ENCODE data around the gene PAPPA2.

PAPPA2 gene

DNA sequence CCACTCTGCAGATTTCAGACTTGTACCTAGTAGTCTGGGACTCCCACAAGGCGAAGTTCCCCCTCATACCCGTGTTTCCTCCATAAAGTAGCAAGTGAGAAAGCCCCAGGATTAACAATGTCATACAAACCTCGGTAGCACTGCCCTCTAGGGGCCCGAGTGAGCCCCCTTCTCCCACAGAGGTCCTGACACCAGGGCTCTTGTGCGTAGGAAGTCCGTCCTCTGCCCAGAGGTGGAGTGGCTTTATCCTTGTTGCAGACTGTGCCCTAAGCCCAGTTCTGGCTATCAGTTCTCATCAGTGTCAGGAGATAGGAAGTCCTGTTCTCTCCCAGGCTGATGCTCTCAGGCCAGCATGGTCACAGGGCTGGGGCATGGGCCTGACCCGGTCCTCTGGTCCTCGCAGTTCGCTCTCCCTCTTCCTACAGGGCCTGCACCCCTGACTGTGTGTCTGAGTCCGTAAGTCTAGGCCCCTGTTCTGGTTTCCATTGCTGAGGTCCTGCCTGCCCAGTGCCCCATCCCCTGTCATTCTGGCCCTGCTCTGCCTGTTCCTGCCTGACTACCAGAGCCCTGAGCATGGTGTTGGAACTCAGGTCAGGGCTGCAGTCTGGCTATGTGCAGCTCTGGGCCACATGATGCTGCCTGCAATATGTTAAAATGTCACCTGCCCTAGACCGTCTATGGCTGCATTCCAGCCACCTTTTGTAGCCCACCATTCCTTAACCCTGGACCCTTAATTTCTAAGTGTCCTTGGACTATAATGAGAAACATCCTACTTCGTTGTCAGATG lies 416.0 kb downstream of the PAPPA2 start:
- TF ChIP-seq ZNF521 (tag by site-specific recombination; IDR thresholded peaks at IDR 0.05) (no peak), ZFP69B (tag by site-specific recombination; IDR thresholded peaks at IDR 0.05) (no peak), HOXC10 (CRISPR knock-in tag; IDR thresholded peaks at IDR 0.05) (no peak), ZNF670 (tag by site-specific recombination; IDR thresholded peaks at IDR 0.05; ENCODE audit: low read depth) (no peak), ZNF2 (tag by site-specific recombination; IDR thresholded peaks at IDR 0.05) (no peak), GLIS2 (tag by site-specific recombination; IDR thresholded peaks at IDR 0.05) (no peak), ZNF350 (tag by site-specific recombination; IDR thresholded peaks at IDR 0.05) (no peak), ZNF324 (tag by site-specific recombination; IDR thresholded peaks at IDR 0.05) (no peak), KLF9 (tag by site-specific recombination; IDR thresholded peaks at IDR 0.05; ENCODE audit: low read depth) (no peak), ZNF830 (tag by site-specific recombination; IDR thresholded peaks at IDR 0.05; ENCODE audit: low read depth) (no peak), ZNF175 (tag by site-specific recombination; IDR thresholded peaks at IDR 0.05) (no peak)
- TF ChIP-seq, protein P1, sequence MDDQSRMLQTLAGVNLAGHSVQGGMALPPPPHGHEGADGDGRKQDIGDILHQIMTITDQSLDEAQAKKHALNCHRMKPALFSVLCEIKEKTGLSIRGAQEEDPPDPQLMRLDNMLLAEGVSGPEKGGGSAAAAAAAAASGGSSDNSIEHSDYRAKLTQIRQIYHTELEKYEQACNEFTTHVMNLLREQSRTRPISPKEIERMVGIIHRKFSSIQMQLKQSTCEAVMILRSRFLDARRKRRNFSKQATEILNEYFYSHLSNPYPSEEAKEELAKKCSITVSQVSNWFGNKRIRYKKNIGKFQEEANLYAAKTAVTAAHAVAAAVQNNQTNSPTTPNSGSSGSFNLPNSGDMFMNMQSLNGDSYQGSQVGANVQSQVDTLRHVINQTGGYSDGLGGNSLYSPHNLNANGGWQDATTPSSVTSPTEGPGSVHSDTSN (CRISPR knock-in tag; IDR thresholded peaks at IDR 0.05): no peak
- TF ChIP-seq, protein P2, sequence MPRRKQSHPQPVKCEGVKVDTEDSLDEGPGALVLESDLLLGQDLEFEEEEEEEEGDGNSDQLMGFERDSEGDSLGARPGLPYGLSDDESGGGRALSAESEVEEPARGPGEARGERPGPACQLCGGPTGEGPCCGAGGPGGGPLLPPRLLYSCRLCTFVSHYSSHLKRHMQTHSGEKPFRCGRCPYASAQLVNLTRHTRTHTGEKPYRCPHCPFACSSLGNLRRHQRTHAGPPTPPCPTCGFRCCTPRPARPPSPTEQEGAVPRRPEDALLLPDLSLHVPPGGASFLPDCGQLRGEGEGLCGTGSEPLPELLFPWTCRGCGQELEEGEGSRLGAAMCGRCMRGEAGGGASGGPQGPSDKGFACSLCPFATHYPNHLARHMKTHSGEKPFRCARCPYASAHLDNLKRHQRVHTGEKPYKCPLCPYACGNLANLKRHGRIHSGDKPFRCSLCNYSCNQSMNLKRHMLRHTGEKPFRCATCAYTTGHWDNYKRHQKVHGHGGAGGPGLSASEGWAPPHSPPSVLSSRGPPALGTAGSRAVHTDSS (tag by site-specific recombination; IDR thresholded peaks at IDR 0.05): no peak
- TF ChIP-seq, protein P3, sequence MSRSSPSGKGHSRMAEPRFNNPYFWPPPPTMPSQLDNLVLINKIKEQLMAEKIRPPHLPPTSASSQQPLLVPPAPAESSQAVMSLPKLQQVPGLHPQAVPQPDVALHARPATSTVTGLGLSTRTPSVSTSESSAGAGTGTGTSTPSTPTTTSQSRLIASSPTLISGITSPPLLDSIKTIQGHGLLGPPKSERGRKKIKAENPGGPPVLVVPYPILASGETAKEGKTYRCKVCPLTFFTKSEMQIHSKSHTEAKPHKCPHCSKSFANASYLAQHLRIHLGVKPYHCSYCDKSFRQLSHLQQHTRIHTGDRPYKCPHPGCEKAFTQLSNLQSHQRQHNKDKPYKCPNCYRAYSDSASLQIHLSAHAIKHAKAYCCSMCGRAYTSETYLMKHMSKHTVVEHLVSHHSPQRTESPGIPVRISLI (tag by site-specific recombination; IDR thresholded peaks at IDR 0.05): no peak
- Histone ChIP-seq H3K4me1 (ENCODE audit: control insufficient read depth, insufficient read depth, low read length) (no peaks in the 10 kb centered on the region), H3K27ac (ENCODE audit: extremely low read depth, low read depth, low read length) (no peak overlapping the region), H3K9me3 (ENCODE audit: control insufficient read depth, insufficient read depth, low read depth, low read length) (no peaks in the 10 kb centered on the region), H3K4me3 (ENCODE audit: low read depth, low read length) (no peak overlapping the region), H3K36me3 (ENCODE audit: control insufficient read depth in 2 of 2, insufficient read depth in 1 of 2, low read length in 2 of 2) (no peaks in the 10 kb centered on the region)
- ChIA-PET CTCF (interaction anchor here (0.7 to 1.6 kb wide), 4 partner anchors 27 to 1727 kb away, joined by 3 to 4 read pairs (median 3); no protein-coding TSS in a partner anchor), POLR2A (no interaction called here)

DNA sequence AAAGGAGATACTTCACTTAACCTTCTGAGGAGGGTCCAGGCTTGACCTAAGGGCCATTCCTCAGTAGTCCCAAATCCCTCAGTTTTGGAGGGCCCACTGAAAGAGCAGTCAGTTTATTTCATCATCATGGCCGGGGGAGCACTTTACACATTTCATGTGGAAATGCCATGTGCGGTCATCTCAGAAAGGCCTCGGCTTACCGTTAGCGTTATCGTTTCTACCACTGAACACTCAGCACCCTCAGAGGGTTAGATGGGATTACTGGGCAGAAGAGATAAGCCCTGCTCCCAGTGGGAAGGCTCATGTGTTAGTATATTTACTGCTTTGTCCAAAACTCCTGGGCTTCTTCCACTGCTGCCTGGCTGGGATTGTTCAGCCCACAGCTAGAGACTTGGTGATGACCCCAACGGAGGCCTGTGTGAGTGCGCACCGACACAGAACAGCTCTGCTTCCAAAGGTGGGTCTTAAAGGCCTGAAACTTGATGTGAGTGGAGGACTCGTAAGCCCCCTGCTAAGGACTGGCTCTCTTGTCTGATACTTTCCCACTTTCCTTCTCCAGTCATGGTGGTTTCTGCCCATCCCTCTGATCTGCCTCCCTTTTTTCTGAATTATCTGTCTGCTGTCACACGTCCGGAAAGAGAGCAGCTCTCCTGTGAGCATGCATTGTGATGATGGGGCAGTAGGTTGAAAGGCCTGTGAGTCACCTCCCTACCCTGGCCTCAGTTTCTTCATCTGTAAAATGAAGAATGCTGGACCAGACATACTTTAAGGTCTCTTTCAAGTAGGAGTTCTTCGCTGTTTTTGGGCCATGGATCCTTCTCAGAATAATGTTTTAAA lies 417.0 kb downstream of the PAPPA2 start:
- ChIA-PET POLR2A (no interaction called here), CTCF (interaction anchor here (0.6 to 2.7 kb wide), 25 partner anchors 8 to 1728 kb away, joined by 3 to 41 read pairs (median 4); no protein-coding TSS in a partner anchor)
- Histone ChIP-seq H3K9me3 (ENCODE audit: control insufficient read depth, insufficient read depth, low read depth, low read length) (no peaks in the 10 kb centered on the region), H3K27ac (ENCODE audit: extremely low read depth, low read depth, low read length) (no peak overlapping the region), H3K36me3 (ENCODE audit: control insufficient read depth in 2 of 2, insufficient read depth in 1 of 2, low read length in 2 of 2) (no peaks in the 10 kb centered on the region), H3K4me1 (ENCODE audit: control insufficient read depth, insufficient read depth, low read length) (no peaks in the 10 kb centered on the region), H3K4me3 (ENCODE audit: low read depth, low read length) (no peak overlapping the region)
- no peak for TF ChIP-seq OVOL3 (tag by site-specific recombination; IDR thresholded peaks at IDR 0.05)

DNA sequence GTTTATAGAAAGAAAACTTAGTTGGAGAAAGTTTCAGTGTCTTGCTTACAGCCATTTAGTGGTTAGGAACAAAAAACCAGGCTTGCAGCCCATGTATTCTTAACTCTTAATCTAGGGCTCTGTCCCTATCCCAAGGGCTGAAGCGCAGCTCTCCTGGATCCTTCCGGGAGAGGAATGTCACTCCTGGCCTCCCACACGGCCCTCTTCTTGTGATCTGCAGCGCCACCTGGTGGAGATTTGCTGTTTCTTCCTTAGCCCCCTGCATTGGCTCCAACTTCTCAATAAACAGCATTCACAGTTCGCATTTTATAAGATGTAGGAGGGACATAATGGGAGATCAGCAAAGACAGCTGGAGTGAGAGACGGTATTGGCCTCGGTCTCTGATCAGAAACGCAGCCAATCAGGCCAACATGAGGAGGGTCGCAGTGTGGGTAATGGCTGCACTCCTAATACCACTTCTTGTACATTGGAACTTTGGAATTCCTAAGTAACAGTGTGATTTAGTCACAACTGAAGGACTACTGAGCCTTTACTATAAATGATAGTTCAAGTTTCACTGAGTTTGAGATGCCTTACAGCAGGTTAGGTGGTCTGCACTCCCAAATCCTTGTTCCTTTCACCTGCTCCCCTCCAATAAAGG lies 418.1 kb downstream of the PAPPA2 start:
- no peak overlapping the region for H3K4me3 ChIP-seq (ENCODE audit: low read depth, low read length)
- peak; percentile 60 for TF ChIP-seq ZFHX2 (tag by site-specific recombination; conservative IDR thresholded peaks at IDR 0.05)
- no peak for TF ChIP-seq REPIN1 (tag by site-specific recombination; IDR thresholded peaks at IDR 0.05; ENCODE audit: low read depth)
- no peak; the same call in 1 of the 2 replicates for TF ChIP-seq TCF7L2 (IDR thresholded peaks at IDR 0.05; ENCODE audit: borderline replicate concordance, low read depth, low read length)
- no peak for TF ChIP-seq FEZF1 (tag by site-specific recombination; IDR thresholded peaks at IDR 0.05)
- TF ChIP-seq, protein P4, sequence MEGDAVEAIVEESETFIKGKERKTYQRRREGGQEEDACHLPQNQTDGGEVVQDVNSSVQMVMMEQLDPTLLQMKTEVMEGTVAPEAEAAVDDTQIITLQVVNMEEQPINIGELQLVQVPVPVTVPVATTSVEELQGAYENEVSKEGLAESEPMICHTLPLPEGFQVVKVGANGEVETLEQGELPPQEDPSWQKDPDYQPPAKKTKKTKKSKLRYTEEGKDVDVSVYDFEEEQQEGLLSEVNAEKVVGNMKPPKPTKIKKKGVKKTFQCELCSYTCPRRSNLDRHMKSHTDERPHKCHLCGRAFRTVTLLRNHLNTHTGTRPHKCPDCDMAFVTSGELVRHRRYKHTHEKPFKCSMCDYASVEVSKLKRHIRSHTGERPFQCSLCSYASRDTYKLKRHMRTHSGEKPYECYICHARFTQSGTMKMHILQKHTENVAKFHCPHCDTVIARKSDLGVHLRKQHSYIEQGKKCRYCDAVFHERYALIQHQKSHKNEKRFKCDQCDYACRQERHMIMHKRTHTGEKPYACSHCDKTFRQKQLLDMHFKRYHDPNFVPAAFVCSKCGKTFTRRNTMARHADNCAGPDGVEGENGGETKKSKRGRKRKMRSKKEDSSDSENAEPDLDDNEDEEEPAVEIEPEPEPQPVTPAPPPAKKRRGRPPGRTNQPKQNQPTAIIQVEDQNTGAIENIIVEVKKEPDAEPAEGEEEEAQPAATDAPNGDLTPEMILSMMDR (tag by site-specific recombination; IDR thresholded peaks at IDR 0.05): peak; percentile 57; the same call in 1 of the 2 replicates
- peak; percentile 92 for TF ChIP-seq ZNF654 (tag by site-specific recombination; IDR thresholded peaks at IDR 0.05; ENCODE audit: low read depth)
- TF ChIP-seq ZSCAN30 (tag by site-specific recombination; IDR thresholded peaks at IDR 0.05): no peak
- TF ChIP-seq GLIS1 (tag by site-specific recombination; IDR thresholded peaks at IDR 0.05): peak; percentile 69
- TF ChIP-seq ZNF596 (tag by site-specific recombination; IDR thresholded peaks at IDR 0.05): no peak

More for the DNA sequence above, 418.1 kb downstream of the PAPPA2 start:
- Histone ChIP-seq H3K9me3 (ENCODE audit: control insufficient read depth, insufficient read depth, low read depth, low read length) (no peaks in the 10 kb centered on the region), H3K36me3 (ENCODE audit: control insufficient read depth in 2 of 2, insufficient read depth in 1 of 2, low read length in 2 of 2) (no peaks in the 10 kb centered on the region), H3K27ac (ENCODE audit: extremely low read depth, low read depth, low read length) (no peak overlapping the region), H3K4me1 (ENCODE audit: control insufficient read depth, insufficient read depth, low read length) (no peaks in the 10 kb centered on the region)
- ChIA-PET CTCF (interaction anchor here (0.6 to 2.7 kb wide), 24 partner anchors 9 to 1067 kb away, joined by 3 to 41 read pairs (median 4); no protein-coding TSS in a partner anchor), POLR2A (no interaction called here)
